ENCODE data around the gene TPK1. TPM values are rescaled to one million over a fixed set of nuclear protein-coding genes. Genes with fewer than 3 reads are reported as not detected.

The TPK1 gene
- total and polyA plus RNA-seq, 2 of the 4 experiments (the other 2 are of a cell fraction) = 0.38 to 1.8 TPM

DNA sequence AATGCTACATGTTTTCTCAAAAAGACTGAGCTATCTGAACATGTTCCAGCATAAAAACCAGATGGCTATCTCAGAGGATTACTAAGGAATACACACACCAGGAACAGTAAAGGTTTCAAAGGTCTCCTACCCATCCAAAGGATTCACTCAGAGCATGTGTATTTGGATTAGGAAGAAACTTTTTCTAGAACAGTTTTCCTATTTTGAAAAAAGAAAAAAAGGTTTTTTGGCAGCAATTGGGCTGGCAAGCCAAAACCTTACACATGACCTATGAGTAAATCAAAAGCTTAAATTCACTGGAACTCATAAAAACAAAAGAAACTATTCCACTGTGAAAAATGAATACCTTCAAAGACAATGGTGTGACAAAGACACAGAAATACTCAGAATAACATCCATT lies 9.6 kb downstream of the TPK1 start:
- TF ChIP-seq CEBPB (IDR thresholded peaks at IDR 0.05; ENCODE audit: low read depth, low read length) = no peak
- Histone ChIP-seq H2BK15ac (ENCODE audit: low read depth, low read length) (no peak overlapping the region), H3K4me1 (ENCODE audit: control insufficient read depth, insufficient read depth, low read length) (no peaks in the 10 kb centered on the region), H2BK5ac (ENCODE audit: low read depth, low read length, poor library complexity, severe bottlenecking) (no peak overlapping the region), H4K91ac (ENCODE audit: insufficient read depth, low read depth, low read length) (no peak overlapping the region), H3K36me3 (ENCODE audit: control insufficient read depth, insufficient read depth, low read length) (no peaks in the 10 kb centered on the region), H3K27me3 (ENCODE audit: control insufficient read depth, insufficient read depth, low read length) (no peaks in the 10 kb centered on the region), H2BK20ac (ENCODE audit: low read depth, low read length) (no peak overlapping the region), H3K56ac (ENCODE audit: extremely low read depth, insufficient read depth, low read length) (no peak overlapping the region), H3K23ac (ENCODE audit: low read depth, low read length) (no peak overlapping the region), H3K9me1 (ENCODE audit: insufficient read depth, low read length) (no peaks in the 10 kb centered on the region), H2AK5ac (ENCODE audit: low read depth, low read length) (no peak overlapping the region), H3K4ac (ENCODE audit: low read depth, low read length) (no peak overlapping the region), H4K8ac (ENCODE audit: low read depth in 2 of 2, low read length in 2 of 2) (no peak overlapping the region), H3K79me1 (ENCODE audit: low read depth in 1 of 2, low read length in 2 of 2) (no peaks in the 10 kb centered on the region), H4K5ac (ENCODE audit: low read depth, low read length) (no peak overlapping the region), H2AFZ (replicated peaks; ENCODE audit: low read length, poor library complexity) (no peak overlapping the region), H3K9me3 (ENCODE audit: control insufficient read depth, insufficient read depth, low read length) (no peaks in the 10 kb centered on the region), H2BK120ac (ENCODE audit: low read depth, low read length) (no peak overlapping the region), H3K14ac (replicated peaks; ENCODE audit: low read depth, low read length) (no peak overlapping the region), H3K9ac (ENCODE audit: low read depth, low read length) (no peak overlapping the region), H4K20me1 (ENCODE audit: insufficient read depth, low read length) (no peaks in the 10 kb centered on the region), H3K27ac (ENCODE audit: insufficient read depth, low read length) (no peak overlapping the region), H3K4me3 (ENCODE audit: insufficient read depth, low read depth, low read length) (no peak overlapping the region), H3K4me2 (ENCODE audit: low read depth, low read length) (no peak overlapping the region), H3K18ac (ENCODE audit: low read depth, low read length) (no peak overlapping the region), H2AK9ac (replicated peaks; ENCODE audit: low read depth, low read length, poor library complexity) (no peak overlapping the region)
- intact Hi-C loops (cut with micrococcal nuclease) (no loop called here), in situ Hi-C loops (cut with MboI; ENCODE audit: low sequenced_read_pairs) (no loop called here), dilution Hi-C loops (cut with HindIII; ENCODE audit: low sequenced_read_pairs, unreplicated experiment) (no loop called here)
- CTCF ChIA-PET = no interaction called here
- POLR2A ChIA-PET (ENCODE audit: unreplicated experiment) = no interaction called here
- no peak for DNase-seq
- BruUV-seq (replicated peaks) = no TSS peak
- no peak for ATAC-seq (ENCODE audit: low read depth)
